Activated CD8-positive, alpha-beta memory T cell treated with anti-CD3 and anti-CD28 coated beads, Interleukin-2, amount 50 U/mL, for 24 hours (primary cell): ENCODE measurements around the gene CTF1.
A peak's percentile ranks its signal among the peaks of the same experiment; 100 is the strongest.

ENCODE experiments used
- DNase-seq: peaks from one replicate; pipeline ENCODE4 v3.0.0-alpha.2; 2020; ENCODE audit errors: extremely low read depth

Gene CTF1

DNA sequence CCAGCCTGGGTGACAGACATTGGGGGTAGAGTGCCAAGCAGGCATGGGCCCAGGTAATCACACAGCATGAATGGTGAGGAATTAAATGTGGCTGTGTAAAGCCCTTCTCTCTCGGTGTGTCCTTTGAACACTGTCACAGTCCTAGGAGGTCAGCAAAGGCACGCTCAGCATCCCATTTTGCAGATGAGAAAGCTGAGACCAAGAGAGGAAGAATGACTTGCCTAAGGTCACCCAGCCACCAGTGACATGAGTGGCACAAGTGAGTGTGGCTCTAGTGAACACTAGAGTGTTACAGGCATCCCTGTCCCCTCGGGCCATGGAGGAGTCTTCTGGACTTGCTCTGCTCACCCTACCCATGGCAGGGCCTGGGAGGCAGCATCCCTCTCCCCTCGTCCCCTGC is 10.7 kb downstream of the CTF1 start:
- no peak for DNase-seq

DNA sequence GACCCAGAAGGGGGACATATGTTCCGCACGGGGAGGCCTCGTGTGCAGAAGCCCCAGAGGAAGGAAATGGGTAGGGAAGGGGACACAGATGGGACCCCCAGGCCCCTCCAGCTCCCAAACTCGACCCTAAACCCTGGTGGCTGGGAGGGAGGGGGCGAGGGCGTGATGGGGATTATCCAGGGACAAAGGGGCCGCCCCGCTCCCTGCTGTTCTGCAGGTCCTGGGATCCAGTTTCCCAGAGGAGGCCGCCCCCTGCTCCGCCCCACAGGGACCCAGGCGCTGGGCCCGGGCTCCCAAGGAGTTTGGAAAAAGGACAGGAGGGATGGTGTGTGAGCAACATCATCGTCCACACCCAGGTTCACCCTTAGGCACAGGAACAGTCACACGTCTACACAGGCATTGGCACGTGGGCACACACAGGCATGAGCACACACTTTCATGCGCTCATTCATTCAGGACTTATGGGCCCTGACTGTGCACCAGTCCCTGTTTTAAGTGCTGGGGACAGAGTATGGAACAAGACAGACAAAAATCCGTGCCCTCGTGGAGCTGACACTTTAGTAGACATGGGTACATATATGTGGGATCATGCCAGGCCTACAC is 14.1 kb downstream of the CTF1 start:
- no peak for DNase-seq

DNA sequence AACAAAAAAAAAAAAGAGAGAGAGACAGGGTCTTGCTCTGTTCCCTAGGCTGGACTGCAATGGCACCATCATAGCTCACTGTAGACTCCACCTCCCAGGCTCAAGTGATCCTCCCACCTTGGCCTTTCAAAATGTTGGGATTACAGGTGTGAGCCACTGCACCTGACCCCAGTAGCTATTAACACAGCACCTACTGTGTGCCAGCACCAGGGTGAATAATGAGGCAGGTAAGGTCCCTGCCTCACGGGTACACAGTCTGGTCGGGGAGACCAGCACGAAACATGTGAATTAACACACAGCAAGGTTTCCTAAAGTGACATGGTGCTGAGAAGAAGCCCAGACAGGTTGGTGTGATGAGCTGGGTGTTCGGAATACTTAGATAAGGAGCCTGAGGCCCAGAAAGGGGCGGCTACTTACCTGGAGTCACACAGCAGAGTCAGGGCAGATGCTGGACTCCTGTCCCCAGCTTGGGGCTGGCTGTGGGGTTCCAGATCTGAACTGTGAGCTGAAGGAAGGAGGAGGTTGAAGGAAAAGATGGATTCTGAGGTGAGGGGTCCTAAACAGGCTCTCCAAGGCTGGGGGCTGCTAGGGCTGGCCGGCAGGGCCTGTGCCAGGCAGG is 16.5 kb downstream of the CTF1 start:
- no peak for DNase-seq

DNA sequence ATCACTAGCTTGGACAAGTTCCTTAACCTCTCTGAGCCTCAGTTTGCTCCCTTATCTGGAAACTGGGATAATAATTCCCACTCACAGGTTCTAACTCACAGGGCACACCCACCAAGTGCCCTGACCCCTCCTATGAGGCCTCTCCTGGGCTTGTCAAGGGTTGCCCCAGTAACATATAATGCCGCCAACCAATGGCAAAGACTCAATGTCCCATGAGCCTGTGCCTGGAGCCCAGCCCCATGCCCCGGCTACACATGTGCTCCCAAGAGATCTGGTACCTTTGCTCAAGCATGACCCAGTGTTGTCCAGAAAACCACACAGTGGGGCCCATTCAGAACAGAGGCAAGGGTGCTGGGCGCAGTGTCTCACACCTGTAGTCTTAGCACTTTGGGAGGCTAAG is 18.4 kb downstream of the CTF1 start:
- no peak for DNase-seq

DNA sequence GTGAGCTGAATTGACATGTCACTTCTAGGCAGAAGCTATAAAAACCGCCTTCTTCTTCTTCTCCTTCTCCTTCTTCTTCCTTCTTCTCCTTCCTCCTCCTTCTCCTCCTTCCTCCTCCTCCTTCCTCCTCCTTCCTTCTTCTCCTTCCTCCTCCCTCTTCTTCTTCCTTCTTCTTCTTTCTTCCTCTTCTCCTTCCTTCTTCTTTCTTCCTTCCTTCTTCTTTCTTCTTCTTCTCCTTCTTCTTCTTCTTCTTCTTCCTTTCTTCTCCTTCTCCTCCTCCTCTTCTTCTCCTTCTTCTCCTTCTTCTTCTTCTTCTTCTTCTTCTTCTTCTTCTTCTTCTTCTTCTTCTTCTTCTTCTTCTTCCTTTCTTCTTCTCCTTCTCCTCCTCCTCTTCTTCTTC is 22.2 kb downstream of the CTF1 start:
- no peak for DNase-seq

DNA sequence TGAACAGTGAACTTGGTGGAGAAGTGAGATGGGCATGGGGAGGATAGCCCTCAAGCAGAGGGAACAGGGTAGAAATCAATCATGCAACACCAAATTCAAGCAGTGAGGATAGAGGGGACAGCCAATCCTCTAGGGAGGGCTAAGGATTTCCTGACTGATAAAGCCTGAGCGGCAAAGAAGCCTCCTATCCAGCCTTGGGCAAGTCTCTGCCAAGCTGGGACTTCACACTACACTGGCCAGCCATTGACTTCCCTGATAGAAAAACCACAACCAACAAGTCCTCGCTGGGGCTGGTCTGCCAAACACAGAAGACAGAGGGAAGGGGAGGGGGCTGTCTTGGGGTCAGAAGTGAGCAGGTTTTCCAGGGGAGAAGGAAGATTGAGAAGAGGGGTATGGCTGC is 24.5 kb downstream of the CTF1 start:
- DNase-seq: no peak

DNA sequence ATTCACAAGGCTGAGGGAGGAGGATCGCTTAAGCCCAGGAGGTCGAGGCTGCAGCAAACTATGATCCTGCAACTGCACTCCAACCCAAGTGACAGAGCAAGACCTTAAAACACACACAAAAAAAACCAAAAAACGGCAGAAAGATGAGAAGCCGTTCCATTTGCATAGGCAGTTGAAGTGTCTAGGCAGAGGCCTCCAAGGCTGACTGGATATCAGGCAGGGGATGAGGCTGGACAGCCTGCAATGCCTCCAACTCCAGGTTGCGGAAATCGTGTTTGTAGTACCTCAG is 25.0 kb downstream of the CTF1 start:
- no peak for DNase-seq

DNA sequence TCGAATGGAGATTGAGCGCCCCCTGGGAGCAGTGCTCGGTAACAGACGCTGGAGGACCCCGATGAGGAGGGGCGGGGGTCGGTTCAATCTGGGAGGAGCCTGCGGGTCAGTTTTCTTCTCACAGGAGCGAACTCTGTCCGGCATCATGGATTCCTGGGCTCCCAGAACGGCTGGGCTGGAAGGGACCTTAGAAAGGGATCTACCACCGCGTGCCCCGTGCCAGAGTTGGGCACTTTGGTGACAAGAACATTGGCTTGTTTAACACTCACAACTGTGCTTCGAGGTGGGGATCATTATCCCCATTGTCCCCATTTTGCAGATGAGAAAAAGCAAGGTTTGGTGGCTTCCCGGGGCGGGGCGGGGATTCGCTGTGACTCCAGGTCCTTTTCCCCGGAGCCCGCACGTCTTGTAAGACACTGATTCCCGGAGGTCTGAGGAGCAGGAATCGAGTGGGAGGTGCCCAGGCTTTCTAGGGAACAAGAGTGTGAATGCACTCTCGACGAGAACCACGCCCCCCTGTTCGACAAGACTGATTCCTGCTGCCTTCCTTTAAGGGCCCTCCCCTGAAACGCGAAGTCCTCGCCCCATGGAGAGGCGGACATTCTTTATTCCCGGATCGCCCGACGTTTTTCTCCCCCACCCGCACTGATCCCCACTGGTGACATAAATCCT is 25.5 kb downstream of the CTF1 start:
- peak; percentile 69 for DNase-seq

DNA sequence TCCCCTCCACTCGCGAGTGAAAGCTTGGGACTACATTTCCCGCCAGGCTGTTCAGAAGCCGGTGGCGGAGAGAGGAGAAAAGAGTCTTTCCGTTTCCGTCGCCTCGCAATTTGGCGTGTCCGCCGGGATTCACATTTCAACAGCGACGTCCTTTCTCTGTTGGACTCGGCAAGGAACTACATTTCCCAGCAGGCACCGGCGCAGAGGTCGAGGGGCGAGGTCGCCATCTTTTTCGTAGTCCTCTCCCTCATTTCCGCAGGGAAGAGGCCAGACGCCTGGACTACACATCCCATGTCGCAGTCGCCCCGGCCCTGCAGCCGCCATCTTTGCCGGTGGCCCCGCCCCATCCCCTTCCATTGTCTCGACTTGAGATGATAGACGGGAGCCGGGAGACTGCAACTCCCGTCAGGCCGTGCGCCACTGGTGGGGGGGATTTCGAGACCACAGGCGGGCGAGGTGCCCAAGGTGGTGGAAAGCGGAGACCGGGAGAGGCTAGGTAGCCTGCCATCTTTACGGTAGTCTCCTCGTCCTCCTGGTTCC is 26.1 kb downstream of the CTF1 start:
- DNase-seq: peak; percentile 100

DNA sequence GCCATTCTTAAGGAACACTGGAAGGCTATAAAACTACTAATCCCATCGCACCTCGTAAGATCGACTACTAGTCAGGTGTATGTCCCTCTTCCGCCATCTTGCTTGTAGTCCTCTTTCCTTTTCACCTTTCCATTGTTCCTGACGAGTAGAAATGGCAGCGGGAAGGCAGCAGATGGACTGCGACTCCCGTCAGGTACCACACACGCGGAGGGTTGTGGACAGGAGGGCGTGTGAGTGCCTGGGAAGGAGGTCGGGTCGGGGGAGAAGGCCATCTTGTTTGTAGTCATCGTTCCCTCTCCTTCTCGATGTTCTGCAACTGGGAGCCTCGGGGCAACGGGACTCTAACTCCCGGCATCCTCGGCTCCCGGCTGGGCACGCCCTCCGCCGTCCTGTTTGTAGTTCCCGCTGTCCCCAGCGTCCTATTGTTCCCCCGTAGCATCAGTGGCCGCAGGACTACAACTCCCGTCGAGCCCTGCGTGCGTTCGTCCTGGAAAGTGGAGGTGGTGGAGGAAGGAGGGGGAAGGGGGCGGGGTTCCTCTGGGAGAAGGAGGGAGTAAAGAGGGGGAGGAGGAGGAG is 26.6 kb downstream of the CTF1 start:
- DNase-seq: peak; percentile 92

DNA sequence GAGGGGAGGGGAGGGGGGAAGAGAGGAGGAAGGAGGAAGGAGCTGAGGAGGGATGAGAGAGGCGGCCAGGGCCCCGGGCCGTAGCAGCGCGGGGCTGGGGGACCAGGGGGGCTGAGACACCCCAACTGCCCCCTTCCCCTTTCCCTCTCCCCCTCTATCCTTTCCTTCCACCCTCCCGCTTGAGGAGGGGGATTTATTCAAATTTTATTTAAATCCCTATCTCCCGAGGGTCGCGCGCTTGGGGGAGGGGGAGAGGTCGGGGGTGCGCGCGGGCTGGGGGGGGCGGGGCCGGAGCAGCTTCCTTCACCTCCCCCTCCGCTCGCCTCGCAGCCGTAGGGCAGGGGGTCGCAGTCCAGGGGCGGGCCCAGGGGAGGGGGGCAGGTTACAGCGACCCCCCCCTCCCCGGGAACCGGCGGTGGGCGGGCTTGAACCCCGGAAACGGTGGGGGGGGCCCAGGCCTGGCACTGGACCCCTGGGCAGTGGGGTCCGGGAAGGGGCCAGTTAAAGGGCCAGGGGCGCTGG is 27.2 kb downstream of the CTF1 start, which contains the start of gene FBXL19:
FBXL19 (plus strand) TSS at position 19 of the 522 bp plus-strand sequence. CDS start 2,183 bp downstream, outside the sequence.
- DNase-seq: no peak

DNA sequence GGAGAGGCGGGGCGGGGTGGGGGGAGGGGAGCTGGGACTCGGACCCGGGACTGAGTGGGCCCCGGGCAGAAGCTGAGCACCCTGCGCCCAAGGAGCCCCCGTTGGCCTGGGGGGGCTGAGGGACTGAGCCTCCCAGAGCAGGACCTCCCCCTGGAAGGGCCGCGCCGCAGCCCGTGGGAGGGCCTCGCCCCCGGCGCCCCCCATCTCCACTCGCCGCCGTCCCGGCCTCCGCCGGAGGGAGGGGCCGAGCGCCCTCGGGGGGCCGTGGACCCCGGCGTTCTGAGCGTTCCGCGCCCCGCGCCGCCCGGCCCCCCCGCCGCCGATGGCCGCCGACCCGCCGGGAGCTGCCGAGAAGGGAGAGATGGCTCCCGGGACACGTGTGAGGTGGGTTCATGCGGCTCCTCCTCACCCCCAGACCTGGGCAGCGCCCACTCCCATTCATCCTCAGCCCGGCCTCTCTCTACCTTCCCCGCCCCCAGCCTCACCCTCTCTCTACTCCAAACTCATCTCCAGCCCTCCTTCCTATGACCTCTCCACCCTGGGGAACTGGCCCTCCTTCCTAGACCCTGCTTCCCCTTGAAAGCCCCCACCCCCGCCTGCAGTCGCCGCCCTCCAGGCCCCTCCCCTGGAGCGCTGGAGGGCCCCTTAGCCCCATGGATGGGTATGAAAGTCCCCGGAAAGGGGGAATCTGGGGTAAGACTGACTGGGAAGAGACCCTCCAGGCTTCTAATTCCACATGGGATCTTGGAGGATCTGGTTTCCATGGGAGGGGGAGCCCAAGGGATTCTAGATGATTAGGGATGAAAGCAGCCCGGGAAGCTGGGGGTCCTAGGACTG is 27.9 kb downstream of the CTF1 start:
- DNase-seq: no peak

DNA sequence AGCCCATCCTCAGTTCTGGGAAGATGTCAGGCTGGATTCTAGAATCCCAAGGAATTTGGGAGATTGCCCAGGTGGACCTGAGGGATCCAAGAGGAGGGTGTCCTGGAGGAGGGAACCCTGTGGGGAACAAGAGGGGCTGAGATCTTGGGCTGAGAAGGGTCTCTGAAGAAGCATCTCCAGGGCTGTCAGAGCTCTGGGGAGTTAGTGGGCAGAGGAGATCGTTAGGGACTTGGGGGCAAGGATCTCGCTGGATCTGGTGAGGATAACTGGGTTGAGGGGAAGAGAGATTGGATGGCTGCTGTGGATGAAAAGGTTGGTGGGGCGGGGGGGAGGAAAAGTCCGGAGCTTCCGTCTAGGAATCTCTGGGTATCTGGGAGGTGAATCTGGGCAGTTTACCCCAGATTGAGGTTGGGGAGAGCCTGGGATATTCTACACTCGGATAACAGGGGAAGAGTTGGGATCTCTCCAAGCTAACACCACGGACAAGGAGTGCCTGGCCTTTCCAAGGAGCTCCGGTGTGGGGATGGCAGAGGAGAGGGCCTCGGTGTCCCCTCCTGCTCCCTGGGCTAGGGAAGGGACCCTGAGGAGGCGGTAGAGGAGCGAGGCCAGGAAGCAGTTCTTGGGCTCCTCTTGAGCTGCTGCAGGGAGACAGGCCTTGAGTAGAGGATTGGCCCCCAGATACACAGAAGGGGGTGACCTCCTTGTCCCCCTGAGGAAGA is 28.7 kb downstream of the CTF1 start:
- no peak for DNase-seq

DNA sequence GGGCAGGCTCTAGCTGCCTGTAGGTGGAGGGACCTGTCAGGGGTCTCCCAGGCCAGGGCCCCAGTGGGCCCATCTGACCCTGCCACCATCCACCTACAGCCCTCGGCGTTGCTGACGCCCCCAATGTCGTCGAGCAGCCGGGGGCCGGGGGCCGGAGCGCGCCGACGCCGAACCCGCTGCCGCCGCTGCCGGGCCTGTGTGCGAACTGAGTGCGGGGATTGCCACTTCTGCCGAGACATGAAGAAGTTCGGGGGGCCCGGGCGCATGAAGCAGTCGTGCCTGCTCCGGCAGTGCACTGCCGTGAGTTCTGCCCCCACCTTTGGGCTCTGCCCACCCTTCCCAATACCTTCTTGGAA is 29.2 kb downstream of the CTF1 start:
- DNase-seq: no peak

DNA sequence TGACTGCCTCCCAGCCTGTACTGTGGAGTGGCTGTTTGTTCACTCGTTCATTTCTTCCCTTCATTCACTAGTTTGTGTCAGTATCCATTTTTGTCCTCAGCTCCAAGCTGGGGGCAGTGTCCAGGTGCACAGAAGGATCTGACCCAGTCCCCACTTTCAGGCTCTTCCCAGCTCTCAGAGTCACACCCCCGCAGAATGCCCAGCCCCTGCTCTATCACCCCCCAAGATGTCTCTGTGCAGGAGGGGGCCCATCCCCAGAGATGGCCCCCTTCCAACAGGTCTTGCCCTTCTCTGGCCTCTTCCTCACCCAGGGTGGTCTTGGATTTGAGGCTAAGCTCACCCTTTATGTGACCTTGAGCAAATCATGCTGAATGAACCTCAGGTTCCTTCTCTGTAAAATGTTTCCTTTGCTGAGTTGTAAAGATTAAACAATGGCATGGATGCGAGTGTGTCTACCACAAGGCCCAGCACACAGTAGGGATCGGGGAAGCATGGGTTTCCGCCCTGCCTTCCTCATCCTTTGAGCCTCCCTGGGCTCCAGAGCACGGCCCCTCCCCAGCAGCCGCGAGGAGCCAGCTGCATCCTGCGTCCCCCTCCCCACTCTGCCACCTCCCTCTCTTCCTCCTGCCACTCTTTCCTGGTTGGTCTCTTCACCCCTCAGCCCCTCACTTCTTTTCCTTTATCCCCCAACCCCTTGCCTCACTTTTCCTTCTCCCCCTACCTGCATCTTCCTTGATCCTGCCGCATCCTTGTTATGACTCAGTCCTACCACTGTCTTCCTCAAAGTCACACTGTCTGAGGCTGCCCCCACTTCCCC is 29.8 kb downstream of the CTF1 start:
- no peak for DNase-seq

DNA sequence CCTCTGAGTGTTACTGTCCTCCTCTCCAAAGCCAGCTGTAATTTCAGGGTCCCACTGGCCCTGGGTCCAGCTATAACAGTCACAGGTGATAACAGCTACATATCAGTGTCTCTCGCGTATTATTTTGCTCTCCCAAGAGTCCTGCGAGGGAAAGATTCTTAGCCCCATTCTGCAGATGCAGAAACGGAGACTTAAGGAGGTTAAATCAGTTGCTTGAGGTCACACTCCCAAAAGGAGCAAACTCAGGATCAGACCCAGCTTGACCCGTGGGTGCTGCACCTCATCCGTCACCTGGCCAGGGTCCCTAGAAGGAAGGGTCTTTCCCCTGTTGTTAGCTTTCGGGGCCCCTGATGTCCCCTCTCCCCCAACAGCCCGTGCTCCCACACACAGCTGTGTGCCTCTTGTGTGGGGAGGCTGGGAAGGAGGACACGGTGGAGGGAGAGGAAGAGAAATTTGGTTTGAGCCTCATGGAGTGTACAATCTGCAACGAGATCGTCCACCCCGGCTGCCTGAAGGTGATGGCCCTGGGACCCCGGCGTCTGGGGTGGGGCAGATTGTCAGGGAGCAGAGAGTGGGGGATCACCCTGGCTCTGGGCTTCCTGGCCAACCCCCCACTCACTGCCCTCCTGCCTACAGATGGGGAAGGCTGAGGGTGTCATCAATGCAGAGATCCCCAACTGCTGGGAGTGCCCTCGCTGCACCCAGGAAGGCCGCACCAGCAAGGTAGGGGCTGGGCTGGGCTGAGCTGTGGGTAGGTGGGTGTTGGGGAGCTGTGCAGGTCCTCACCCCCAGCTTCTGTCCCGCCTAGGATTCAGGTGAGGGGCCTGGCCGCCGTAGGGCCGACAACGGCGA is 30.7 kb downstream of the CTF1 start:
- DNase-seq: no peak

DNA sequence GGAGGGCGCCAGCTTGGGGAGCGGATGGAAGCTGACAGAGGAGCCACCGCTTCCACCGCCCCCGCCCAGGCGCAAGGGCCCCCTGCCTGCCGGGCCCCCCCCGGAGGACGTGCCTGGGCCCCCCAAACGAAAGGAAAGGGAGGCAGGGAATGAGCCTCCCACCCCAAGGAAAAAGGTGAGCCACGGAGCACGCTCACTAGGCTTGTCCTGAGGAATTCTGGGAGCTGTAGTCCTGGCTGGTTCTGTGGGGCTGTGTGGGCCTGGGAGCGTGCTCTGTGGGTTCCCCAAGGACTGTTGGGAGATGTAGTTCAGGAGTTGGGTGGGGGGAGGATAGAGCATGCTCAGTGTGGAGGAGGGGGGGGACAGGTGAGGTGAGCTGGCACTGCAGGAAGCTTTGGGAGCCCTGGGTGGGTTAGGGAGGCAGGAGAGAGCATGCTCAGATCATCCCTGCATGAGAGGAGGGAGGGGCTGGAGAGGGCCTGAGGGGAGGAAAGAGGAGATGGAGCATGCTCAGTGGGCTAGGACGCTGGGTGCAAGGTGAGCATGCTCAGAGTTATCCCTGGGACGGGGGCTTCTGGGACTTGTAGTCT is 31.5 kb downstream of the CTF1 start:
- DNase-seq: no peak

DNA sequence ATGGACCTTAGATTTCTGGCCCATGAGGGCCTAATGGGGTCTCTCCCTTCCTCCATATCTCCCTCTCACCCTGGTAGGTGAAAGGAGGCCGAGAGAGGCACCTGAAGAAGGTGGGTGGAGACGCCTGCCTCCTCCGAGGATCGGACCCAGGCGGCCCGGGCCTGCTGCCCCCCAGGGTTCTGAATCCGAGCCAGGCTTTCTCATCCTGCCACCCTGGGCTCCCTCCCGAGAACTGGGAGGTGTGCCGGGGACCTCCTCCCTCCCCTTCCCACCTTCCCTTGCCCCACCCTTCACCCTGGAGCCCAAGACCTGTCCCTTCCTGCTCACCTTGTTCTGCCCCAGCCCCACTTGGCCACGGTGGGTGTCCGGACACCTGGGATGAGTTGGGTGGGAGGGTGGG is 32.0 kb downstream of the CTF1 start:
- DNase-seq: no peak

DNA sequence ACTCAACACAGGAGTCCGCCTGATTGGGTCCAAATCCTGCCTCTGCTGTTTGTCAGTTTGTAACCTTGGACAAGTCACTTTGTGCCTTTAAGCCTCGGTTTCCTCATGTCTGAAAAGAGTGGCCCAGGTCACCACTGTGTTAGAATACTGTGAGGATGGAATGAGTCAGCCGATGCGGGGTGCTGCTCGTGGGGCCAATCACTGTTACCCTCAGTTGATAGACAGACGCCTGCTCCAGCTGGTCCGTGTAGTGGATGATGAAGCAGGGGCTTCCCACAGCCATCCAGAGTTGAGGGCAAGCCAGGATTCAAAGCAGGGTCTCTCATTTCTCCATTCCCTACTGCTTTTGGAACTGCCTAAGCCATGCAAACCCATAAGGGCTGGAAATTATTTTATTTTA is 32.8 kb downstream of the CTF1 start:
- no peak for DNase-seq
